Measurements from ENCODE around the gene MEIS3. TPM values are rescaled to one million over a fixed set of nuclear protein-coding genes. Genes with fewer than 3 reads are reported as not detected.
"Not testable (repeated sequence)": the region's sequence is repeated elsewhere in the genome, so short reads cannot be mapped to it uniquely, and the experiment has no call there.

MEIS3 gene
- total RNA-seq, 6 experiments from 2014 or later, result 0.53 to 1.6 (median 0.77) TPM

DNA sequence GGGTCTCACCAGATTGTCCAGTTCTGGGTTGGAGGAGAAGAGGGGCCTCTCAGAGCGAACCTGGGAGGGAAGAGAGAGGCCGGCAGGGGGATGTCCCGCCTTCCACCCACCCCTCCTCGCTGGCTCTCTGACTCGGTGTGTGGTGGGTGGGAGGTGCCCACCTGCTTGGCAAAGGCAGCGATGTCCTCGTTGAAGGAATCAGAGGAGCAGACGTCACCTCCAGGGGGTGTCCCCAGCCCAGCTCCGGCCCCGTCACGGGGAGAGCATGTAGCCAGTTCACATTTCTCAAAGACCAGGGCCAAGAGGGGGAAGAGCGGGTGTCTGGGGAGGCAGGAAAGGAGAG, 2.7 kb downstream of the MEIS3 start:
- H3K4me3 ChIP-seq, result no peak overlapping the region
- DNase-seq (no peak), ATAC-seq (no peak)
- H3K27me3 ChIP-seq, result peaks cover 0 to 27% of the 10 kb centered on the region in 2 donors
- no peak overlapping the region for H3K27ac ChIP-seq
- WGBS (ENCODE audit: insufficient coverage, low coverage, low lambda C conversion rate, missing lambda C conversion rate), result 35% methylated on average over 10 of the region's 12 CpGs
- intact Hi-C loops (cut with DNase I), result no loop called here
- no peak for TF ChIP-seq CTCF (IDR thresholded peaks at IDR 0.05)
- no peak for TF ChIP-seq POLR2A (IDR thresholded peaks at IDR 0.05)
- no peaks in the 10 kb centered on the region for H3K9me3 ChIP-seq
- H3K36me3 ChIP-seq, result no peaks in the 10 kb centered on the region
- H3K4me1 ChIP-seq, result no peaks in the 10 kb centered on the region

DNA sequence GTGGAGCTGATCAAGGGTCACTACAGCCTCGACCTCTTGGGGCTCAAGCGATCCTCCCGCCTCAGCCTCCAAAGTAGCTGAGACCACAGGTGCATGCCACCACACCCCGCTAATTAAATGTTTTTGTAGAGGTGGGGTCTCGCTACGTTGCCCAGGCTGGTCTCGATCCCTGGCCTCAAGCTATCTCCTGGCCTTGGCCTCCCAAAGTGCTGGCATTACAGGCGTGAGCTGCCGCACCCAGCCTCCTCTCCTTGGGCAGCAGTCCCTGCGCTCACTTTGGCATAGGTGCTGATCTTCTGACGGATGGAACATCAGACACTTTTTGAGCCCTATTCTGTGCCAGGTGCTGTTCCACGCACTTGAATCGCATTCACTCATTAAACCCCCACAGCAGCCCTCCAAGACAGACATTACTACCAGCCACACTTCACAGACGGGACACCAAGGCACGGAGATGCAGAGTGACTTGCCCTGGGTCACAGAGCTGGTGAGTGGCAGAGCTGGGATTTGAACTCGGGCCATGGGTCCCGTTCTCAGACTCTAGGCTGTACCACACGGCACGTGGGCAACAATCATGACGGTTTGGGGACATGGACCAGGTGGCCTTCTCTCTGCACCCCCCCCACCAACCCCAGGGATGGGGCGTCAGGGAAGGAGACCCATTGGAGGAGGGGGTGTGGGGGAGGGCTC, 3.2 kb downstream of the MEIS3 start:
- Histone ChIP-seq H3K9me3 (no peaks in the 10 kb centered on the region), H3K36me3 (no peaks in the 10 kb centered on the region), H3K4me3 (no peak overlapping the region), H3K4me1 (no peaks in the 10 kb centered on the region), H3K27me3 (peaks cover 0 to 27% of the 10 kb centered on the region in 2 donors), H3K27ac (no peak overlapping the region)
- WGBS (ENCODE audit: insufficient coverage, low coverage, low lambda C conversion rate, missing lambda C conversion rate), result 62% methylated on average over 9 of the region's 21 CpGs
- ATAC-seq (no peak), DNase-seq (no peak)
- TF ChIP-seq CTCF (IDR thresholded peaks at IDR 0.05), result no peak
- TF ChIP-seq POLR2A (IDR thresholded peaks at IDR 0.05), result no peak
- intact Hi-C loops (cut with DNase I), result no loop called here

DNA sequence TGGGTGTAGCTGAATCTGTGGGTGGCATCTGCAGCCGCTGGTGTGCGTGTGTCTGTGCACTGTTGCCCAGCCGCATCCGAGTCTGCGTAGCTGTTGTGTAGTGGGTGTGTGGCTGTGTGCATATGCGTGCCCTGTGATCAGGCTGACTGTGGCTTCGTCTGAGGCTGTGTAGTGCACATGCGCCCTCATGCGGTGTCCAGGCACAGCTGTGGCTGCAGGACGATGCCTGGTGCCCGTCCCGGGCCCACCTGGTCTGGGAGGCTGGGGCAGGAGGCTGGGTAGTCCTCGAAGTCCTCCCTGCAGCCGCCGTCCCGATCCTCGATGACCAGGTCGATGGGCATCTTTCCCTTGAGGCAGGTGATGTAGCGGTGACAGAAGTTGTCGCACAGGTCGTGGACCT, 4.9 kb downstream of the MEIS3 start:
- Histone ChIP-seq H3K36me3 (no peaks in the 10 kb centered on the region), H3K9me3 (no peaks in the 10 kb centered on the region), H3K4me1 (no peaks in the 10 kb centered on the region), H3K4me3 (no peak overlapping the region), H3K27me3 (peaks cover 0 to 20% of the 10 kb centered on the region in 2 donors), H3K27ac (no peak overlapping the region)
- DNase-seq, result peak in 1 of 3 donors; percentile 46
- TF ChIP-seq POLR2A (IDR thresholded peaks at IDR 0.05) (no peak), CTCF (IDR thresholded peaks at IDR 0.05) (peak; percentile 15 to 35 (median 27))
- 72% methylated on average over 5 of the region's 21 CpGs for WGBS (ENCODE audit: insufficient coverage, low coverage, low lambda C conversion rate, missing lambda C conversion rate)
- intact Hi-C loops (cut with DNase I), result no loop called here
- ATAC-seq, result peak; percentile 57 to 84 (median 64)

DNA sequence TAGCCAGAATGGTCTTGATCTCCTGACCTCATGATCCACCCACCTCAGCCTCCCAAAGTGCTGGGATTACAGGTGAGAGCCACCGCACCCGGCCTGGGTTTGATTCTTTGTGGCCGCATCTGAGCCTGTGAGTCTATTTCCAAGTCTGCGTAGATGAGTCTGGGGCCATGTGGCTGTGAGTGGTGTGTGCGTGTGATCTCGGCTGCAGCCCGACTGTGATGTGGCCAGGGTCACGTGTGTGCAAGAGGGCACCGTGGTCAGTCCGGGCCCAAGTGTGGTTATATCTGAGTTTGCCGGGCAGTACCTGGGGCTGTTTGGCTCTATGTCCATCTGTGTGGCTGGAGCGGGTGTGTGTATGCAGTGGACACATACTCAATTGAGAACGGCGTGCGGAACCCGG, 5.4 kb downstream of the MEIS3 start:
- H3K27me3 ChIP-seq, result peaks cover 0 to 18% of the 10 kb centered on the region in 2 donors
- no peak overlapping the region for H3K27ac ChIP-seq
- intact Hi-C loops (cut with DNase I), result no loop called here
- DNase-seq (no peak), ATAC-seq (no peak)
- WGBS (ENCODE audit: insufficient coverage, low coverage, low lambda C conversion rate, missing lambda C conversion rate), result 77% methylated on average over 12 of the region's 16 CpGs
- H3K36me3 ChIP-seq, result no peaks in the 10 kb centered on the region
- no peak overlapping the region for H3K4me3 ChIP-seq
- TF ChIP-seq CTCF (IDR thresholded peaks at IDR 0.05), result no peak
- H3K9me3 ChIP-seq, result no peaks in the 10 kb centered on the region
- no peaks in the 10 kb centered on the region for H3K4me1 ChIP-seq

DNA sequence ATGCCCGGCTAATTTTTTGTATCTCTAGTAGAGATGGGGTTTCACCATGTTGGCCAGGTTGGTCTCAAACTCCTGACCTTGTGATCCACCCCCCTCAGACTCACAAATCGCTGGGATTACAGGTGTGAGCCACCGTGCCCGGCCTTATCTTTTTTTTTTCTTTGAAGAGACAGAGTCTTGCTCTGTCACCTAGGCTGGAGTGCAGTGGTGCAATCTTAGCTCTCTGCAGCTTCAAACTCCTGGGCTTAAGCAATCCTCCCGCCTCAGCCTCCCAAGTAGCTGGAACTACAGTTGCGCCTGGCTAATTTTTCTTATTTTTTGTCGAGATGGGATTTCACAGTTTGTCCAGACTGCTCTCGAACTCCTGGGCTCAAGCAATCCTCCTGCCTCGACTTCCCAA, 7.6 kb downstream of the MEIS3 start:
- H3K4me3 ChIP-seq; H3K9me3 ChIP-seq; ATAC-seq; DNase-seq; H3K4me1 ChIP-seq; H3K36me3 ChIP-seq; intact Hi-C loops (cut with DNase I); H3K27me3 ChIP-seq; H3K27ac ChIP-seq: not testable (repeated sequence)
- 43% methylated on average over 9 of the region's 9 CpGs for WGBS (ENCODE audit: insufficient coverage, low coverage, low lambda C conversion rate, missing lambda C conversion rate)

All from right lobe of liver (tissue), 6 donors.